WTC11 (cell line): Measurements from ENCODE around the gene MNAT1. TPM values are rescaled to one million over a fixed set of nuclear protein-coding genes. Genes with fewer than 3 reads are reported as not detected.

ENCODE experiments used
- ATAC-seq: fragments of 200-7000 bp; cut with Tn5 transposase; 2 replicates; pipeline ENCODE4 v1.10.0; 2021; ENCODE audit warnings: mild to moderate bottlenecking, moderate library complexity
- CTCF ChIA-PET: fragments of 300-600 bp; sonication (Branson Sonifier 250); formaldehyde crosslinking; loops from one replicate; lab custom pipeline; 2021; ENCODE audit warnings: antibody characterized with exemption; lab: Charles Lee
- POLR2A ChIA-PET: fragments of 350-600 bp; sonication (Branson Sonifier 250); formaldehyde crosslinking; loops from one replicate; lab custom pipeline; 2021; ENCODE audit warnings: antibody characterized with exemption; lab: Charles Lee
- DNase-seq: peaks from one replicate; pipeline ENCODE4 v3.0.0; 2021; ENCODE audit warnings: low spot score
- H3K27ac Mint-ChIP-seq: 2 replicates; pipeline ENCODE4 v1.8.0; 2021; ENCODE audit warnings: mixed read lengths
- H3K27me3 Mint-ChIP-seq: 2 replicates; pipeline ENCODE4 v1.8.0; 2021; ENCODE audit warnings: low read depth, mild to moderate bottlenecking, moderate library complexity, mixed read lengths
- H3K36me3 Mint-ChIP-seq: 2 replicates; pipeline ENCODE4 v1.8.0; 2021; ENCODE audit warnings: mixed read lengths
- H3K4me1 Mint-ChIP-seq: 2 replicates; pipeline ENCODE4 v1.8.0; 2022; ENCODE audit warnings: mixed read lengths
- H3K4me3 Mint-ChIP-seq: 2 replicates; pipeline ENCODE4 v1.8.0; 2021; ENCODE audit warnings: mild to moderate bottlenecking, moderate library complexity, mixed read lengths
- H3K9me3 Mint-ChIP-seq: 2 replicates; pipeline ENCODE4 v1.8.0; 2021; ENCODE audit warnings: mixed read lengths
- AR ChIP-seq: fragments of 250-450 bp; sonication (Bioruptor Pico); IDR thresholded peaks from 2 replicates; pipeline ENCODE4 v1.9.0; 2021; ENCODE audit warnings: mild to moderate bottlenecking
- ATF6 ChIP-seq: sonication (generic); formaldehyde crosslinking; IDR thresholded peaks from 2 replicates; pipeline ENCODE4 v1.8.1; 2023; ENCODE audit warnings: mild to moderate bottlenecking, missing genetic modification reagents
- CDX4 ChIP-seq: fragments of 250-450 bp; sonication (Bioruptor Pico); IDR thresholded peaks from 2 replicates; pipeline ENCODE4 v1.9.0; 2021; ENCODE audit warnings: moderate library complexity, mild to moderate bottlenecking, inconsistent platforms, borderline replicate concordance
- CREB1 ChIP-seq: sonication (generic); formaldehyde crosslinking; IDR thresholded peaks from 2 replicates; pipeline ENCODE4 v1.8.0; 2023; ENCODE audit warnings: mild to moderate bottlenecking, missing genetic modification reagents
- E2F4 ChIP-seq: sonication (generic); formaldehyde crosslinking; IDR thresholded peaks from 2 replicates; pipeline ENCODE4 v1.8.1; 2022; ENCODE audit warnings: low read depth, mild to moderate bottlenecking, moderate library complexity, missing genetic modification reagents, borderline replicate concordance
- ETV6 ChIP-seq: sonication (generic); formaldehyde crosslinking; IDR thresholded peaks from 2 replicates; pipeline ENCODE4 v1.8.1; 2022; ENCODE audit warnings: mild to moderate bottlenecking, missing genetic modification reagents
- FOXP4 ChIP-seq: sonication (generic); formaldehyde crosslinking; IDR thresholded peaks from 2 replicates; pipeline ENCODE4 v1.8.0; 2022; ENCODE audit warnings: mild to moderate bottlenecking, missing genetic modification reagents
- HMGA2 ChIP-seq: fragments of 250-450 bp; sonication (Bioruptor Pico); IDR thresholded peaks from 2 replicates; pipeline ENCODE4 v1.4.0; 2021; ENCODE audit warnings: mild to moderate bottlenecking, moderate library complexity
- IRF1 ChIP-seq: sonication (generic); formaldehyde crosslinking; IDR thresholded peaks from 2 replicates; pipeline ENCODE4 v1.8.0; 2023; ENCODE audit warnings: missing genetic modification reagents
- MLX ChIP-seq: sonication (generic); formaldehyde crosslinking; IDR thresholded peaks from 2 replicates; pipeline ENCODE4 v1.8.1; 2023; ENCODE audit warnings: mild to moderate bottlenecking, missing genetic modification reagents, moderate library complexity
- MYBL2 ChIP-seq: sonication (generic); formaldehyde crosslinking; IDR thresholded peaks from 2 replicates; pipeline ENCODE4 v1.8.1; 2023; ENCODE audit warnings: mild to moderate bottlenecking, moderate library complexity, missing genetic modification reagents
- NFATC4 ChIP-seq: fragments of 250-450 bp; sonication (Bioruptor Pico); IDR thresholded peaks from 2 replicates; pipeline ENCODE4 v1.9.0; 2021; ENCODE audit warnings: mild to moderate bottlenecking
- NR2C2 ChIP-seq: sonication (generic); formaldehyde crosslinking; IDR thresholded peaks from 2 replicates; pipeline ENCODE4 v1.8.0; 2022; ENCODE audit warnings: mild to moderate bottlenecking, missing genetic modification reagents
- PREB ChIP-seq: sonication (generic); formaldehyde crosslinking; IDR thresholded peaks from 2 replicates; pipeline ENCODE4 v1.8.1; 2022; ENCODE audit warnings: mild to moderate bottlenecking, missing genetic modification reagents, moderate library complexity, borderline replicate concordance
- PRRX2 ChIP-seq: fragments of 250-450 bp; sonication (Bioruptor Pico); IDR thresholded peaks from 2 replicates; pipeline ENCODE4 v1.8.0; 2021; ENCODE audit warnings: mild to moderate bottlenecking
- SMAD4 ChIP-seq: sonication (generic); formaldehyde crosslinking; IDR thresholded peaks from 2 replicates; pipeline ENCODE4 v1.8.0; 2022; ENCODE audit warnings: mild to moderate bottlenecking, missing genetic modification reagents
- TCF7 ChIP-seq: sonication (generic); formaldehyde crosslinking; IDR thresholded peaks from 2 replicates; pipeline ENCODE4 v1.8.0; 2022; ENCODE audit warnings: mild to moderate bottlenecking, low read depth, missing genetic modification reagents, moderate library complexity
- TP53 ChIP-seq: sonication (generic); formaldehyde crosslinking; IDR thresholded peaks from 2 replicates; pipeline ENCODE4 v1.8.1; 2023; ENCODE audit warnings: mild to moderate bottlenecking, missing genetic modification reagents
- ZNF263 ChIP-seq: sonication (generic); formaldehyde crosslinking; IDR thresholded peaks from 2 replicates; pipeline ENCODE4 v1.8.1; 2022; ENCODE audit warnings: low read depth, mild to moderate bottlenecking, moderate library complexity, missing genetic modification reagents
- ZNF416 ChIP-seq: fragments of 250-450 bp; sonication (Bioruptor Pico); IDR thresholded peaks from 2 replicates; pipeline ENCODE4 v1.9.0; 2021; ENCODE audit warnings: mild to moderate bottlenecking, inconsistent platforms
- ZNF423 ChIP-seq: fragments of 250-450 bp; sonication (Bioruptor Pico); IDR thresholded peaks from 2 replicates; pipeline ENCODE4 v2.1.2; 2022; ENCODE audit warnings: mild to moderate bottlenecking, moderate library complexity
- total RNA-seq: library from RNA; stranded (reverse); gene quantifications from 3 replicates; pipeline ENCODE4 v1.2.3, GENCODE V29; 2021

The MNAT1 gene
- total RNA-seq, 1 experiment from 2014 or later, result 59.0 TPM

GRCh38 chr14:60840313-60840712 lies 105.8 kb downstream of the MNAT1 start (continued):
- TF ChIP-seq IRF1 (CRISPR knock-in tag) (no peak), ZNF416 (CRISPR knock-in tag) (no peak), TP53 (CRISPR knock-in tag) (no peak), MLX (no peak), TCF7 (CRISPR knock-in tag) (no peak), PREB (CRISPR knock-in tag) (no peak), MYBL2 (CRISPR knock-in tag) (no peak)

- Mint-ChIP-seq H3K27me3 (no peaks in the 10 kb centered on the region), H3K4me3 (no peak overlapping the region), H3K27ac (no peak overlapping the region)
- POLR2A ChIA-PET, result no interaction called here
- TF ChIP-seq NR2C2 (CRISPR knock-in tag) (no peak), SMAD4 (no peak), CDX4 (CRISPR knock-in tag) (no peak), TCF7 (CRISPR knock-in tag) (no peak), ATF6 (CRISPR knock-in tag) (no peak), ETV6 (CRISPR knock-in tag) (no peak), ZNF263 (CRISPR knock-in tag) (no peak), IRF1 (CRISPR knock-in tag) (no peak), FOXP4 (CRISPR knock-in tag) (no peak), PRRX2 (CRISPR knock-in tag) (no peak), CREB1 (CRISPR knock-in tag) (no peak), ZNF423 (CRISPR knock-in tag) (no peak), NFATC4 (CRISPR knock-in tag) (no peak), MLX (no peak), HMGA2 (no peak), E2F4 (CRISPR knock-in tag) (no peak), AR (no peak)
- TF ChIP-seq, all 79 proteins: peak for 0
- DNase-seq (no peak), ATAC-seq (no peak)
- Mint-ChIP-seq H3K36me3 (peaks cover 36% of the 10 kb centered on the region), H3K4me1 (peaks cover 5% of the 10 kb centered on the region; the same call in 1 of the 2 replicates), H3K9me3 (peaks cover 31% of the 10 kb centered on the region)
- CTCF ChIA-PET, result no interaction called here
These were observed 111.0 kb downstream of the MNAT1 start for GRCh38 chr14:60845523-60845922.
